Measurements from ENCODE around the gene MRPL41. TPM values are rescaled to one million over a fixed set of nuclear protein-coding genes. Genes with fewer than 3 reads are reported as not detected.

The MRPL41 gene
- total and polyA plus RNA-seq, 2 experiments from 2014 or later = 32.8 to 146 TPM

DNA sequence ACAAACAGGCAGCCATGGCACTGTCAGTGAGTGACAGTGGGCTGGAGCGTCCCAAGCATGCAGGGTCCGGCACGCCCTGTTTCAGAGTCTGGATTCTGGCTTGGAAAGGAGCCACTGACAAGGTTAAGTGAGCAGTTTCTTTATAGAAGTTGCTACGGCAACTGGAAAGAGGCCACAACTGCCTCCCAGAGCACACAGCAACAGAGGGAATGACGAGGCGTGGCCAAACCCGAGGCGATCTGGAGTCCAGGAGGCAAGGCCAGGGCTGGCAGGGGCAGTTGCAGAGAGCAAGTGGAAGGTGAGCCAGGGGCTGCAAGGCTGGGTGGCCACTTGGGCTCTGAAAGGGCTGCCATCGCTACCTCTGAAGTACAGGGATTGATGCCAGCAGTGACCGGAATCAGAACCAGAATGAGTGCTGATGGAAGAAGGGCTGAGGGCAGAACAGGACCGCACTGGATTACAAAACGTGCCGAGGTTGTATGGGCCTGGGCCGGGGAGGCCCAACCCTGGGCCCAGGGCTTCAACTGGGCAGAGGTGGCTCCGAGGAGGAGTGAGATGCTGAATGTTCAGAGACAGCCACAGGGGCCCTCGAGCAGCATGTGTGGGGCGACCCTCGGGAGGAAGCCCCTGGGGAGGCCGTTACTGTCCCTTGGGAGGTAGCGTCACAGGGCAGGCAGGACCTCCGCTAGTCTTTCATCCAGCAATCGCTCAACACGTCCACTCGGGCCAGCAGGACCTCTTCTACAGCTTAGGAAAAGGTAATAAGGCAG is 4.6 kb downstream of the MRPL41 start:
- TF ChIP-seq, protein P1, sequence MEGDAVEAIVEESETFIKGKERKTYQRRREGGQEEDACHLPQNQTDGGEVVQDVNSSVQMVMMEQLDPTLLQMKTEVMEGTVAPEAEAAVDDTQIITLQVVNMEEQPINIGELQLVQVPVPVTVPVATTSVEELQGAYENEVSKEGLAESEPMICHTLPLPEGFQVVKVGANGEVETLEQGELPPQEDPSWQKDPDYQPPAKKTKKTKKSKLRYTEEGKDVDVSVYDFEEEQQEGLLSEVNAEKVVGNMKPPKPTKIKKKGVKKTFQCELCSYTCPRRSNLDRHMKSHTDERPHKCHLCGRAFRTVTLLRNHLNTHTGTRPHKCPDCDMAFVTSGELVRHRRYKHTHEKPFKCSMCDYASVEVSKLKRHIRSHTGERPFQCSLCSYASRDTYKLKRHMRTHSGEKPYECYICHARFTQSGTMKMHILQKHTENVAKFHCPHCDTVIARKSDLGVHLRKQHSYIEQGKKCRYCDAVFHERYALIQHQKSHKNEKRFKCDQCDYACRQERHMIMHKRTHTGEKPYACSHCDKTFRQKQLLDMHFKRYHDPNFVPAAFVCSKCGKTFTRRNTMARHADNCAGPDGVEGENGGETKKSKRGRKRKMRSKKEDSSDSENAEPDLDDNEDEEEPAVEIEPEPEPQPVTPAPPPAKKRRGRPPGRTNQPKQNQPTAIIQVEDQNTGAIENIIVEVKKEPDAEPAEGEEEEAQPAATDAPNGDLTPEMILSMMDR (conservative IDR thresholded peaks at IDR 0.05; ENCODE audit: low read depth in 2 of 2) = no peak
- TF ChIP-seq ZNF331 (CRISPR knock-in tag; IDR thresholded peaks at IDR 0.05; ENCODE audit: low read depth) = no peak
- TF ChIP-seq, protein P2, sequence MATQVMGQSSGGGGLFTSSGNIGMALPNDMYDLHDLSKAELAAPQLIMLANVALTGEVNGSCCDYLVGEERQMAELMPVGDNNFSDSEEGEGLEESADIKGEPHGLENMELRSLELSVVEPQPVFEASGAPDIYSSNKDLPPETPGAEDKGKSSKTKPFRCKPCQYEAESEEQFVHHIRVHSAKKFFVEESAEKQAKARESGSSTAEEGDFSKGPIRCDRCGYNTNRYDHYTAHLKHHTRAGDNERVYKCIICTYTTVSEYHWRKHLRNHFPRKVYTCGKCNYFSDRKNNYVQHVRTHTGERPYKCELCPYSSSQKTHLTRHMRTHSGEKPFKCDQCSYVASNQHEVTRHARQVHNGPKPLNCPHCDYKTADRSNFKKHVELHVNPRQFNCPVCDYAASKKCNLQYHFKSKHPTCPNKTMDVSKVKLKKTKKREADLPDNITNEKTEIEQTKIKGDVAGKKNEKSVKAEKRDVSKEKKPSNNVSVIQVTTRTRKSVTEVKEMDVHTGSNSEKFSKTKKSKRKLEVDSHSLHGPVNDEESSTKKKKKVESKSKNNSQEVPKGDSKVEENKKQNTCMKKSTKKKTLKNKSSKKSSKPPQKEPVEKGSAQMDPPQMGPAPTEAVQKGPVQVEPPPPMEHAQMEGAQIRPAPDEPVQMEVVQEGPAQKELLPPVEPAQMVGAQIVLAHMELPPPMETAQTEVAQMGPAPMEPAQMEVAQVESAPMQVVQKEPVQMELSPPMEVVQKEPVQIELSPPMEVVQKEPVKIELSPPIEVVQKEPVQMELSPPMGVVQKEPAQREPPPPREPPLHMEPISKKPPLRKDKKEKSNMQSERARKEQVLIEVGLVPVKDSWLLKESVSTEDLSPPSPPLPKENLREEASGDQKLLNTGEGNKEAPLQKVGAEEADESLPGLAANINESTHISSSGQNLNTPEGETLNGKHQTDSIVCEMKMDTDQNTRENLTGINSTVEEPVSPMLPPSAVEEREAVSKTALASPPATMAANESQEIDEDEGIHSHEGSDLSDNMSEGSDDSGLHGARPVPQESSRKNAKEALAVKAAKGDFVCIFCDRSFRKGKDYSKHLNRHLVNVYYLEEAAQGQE (IDR thresholded peaks at IDR 0.05; ENCODE audit: unreplicated experiment) = no peak
- TF ChIP-seq STAT1 (IDR thresholded peaks at IDR 0.05; ENCODE audit: unreplicated experiment) = no peak
- no peak for TF ChIP-seq EZH2 (IDR thresholded peaks at IDR 0.05; ENCODE audit: low read depth, unreplicated experiment)
- TF ChIP-seq ZNF114 (CRISPR knock-in tag; IDR thresholded peaks at IDR 0.05) = no peak
- no peak for TF ChIP-seq EZH2phosphoT487 (IDR thresholded peaks at IDR 0.05; ENCODE audit: unreplicated experiment)
- no peak for TF ChIP-seq POLR2AphosphoS5 (IDR thresholded peaks at IDR 0.05; ENCODE audit: low read depth)
- TF ChIP-seq, protein P3, sequence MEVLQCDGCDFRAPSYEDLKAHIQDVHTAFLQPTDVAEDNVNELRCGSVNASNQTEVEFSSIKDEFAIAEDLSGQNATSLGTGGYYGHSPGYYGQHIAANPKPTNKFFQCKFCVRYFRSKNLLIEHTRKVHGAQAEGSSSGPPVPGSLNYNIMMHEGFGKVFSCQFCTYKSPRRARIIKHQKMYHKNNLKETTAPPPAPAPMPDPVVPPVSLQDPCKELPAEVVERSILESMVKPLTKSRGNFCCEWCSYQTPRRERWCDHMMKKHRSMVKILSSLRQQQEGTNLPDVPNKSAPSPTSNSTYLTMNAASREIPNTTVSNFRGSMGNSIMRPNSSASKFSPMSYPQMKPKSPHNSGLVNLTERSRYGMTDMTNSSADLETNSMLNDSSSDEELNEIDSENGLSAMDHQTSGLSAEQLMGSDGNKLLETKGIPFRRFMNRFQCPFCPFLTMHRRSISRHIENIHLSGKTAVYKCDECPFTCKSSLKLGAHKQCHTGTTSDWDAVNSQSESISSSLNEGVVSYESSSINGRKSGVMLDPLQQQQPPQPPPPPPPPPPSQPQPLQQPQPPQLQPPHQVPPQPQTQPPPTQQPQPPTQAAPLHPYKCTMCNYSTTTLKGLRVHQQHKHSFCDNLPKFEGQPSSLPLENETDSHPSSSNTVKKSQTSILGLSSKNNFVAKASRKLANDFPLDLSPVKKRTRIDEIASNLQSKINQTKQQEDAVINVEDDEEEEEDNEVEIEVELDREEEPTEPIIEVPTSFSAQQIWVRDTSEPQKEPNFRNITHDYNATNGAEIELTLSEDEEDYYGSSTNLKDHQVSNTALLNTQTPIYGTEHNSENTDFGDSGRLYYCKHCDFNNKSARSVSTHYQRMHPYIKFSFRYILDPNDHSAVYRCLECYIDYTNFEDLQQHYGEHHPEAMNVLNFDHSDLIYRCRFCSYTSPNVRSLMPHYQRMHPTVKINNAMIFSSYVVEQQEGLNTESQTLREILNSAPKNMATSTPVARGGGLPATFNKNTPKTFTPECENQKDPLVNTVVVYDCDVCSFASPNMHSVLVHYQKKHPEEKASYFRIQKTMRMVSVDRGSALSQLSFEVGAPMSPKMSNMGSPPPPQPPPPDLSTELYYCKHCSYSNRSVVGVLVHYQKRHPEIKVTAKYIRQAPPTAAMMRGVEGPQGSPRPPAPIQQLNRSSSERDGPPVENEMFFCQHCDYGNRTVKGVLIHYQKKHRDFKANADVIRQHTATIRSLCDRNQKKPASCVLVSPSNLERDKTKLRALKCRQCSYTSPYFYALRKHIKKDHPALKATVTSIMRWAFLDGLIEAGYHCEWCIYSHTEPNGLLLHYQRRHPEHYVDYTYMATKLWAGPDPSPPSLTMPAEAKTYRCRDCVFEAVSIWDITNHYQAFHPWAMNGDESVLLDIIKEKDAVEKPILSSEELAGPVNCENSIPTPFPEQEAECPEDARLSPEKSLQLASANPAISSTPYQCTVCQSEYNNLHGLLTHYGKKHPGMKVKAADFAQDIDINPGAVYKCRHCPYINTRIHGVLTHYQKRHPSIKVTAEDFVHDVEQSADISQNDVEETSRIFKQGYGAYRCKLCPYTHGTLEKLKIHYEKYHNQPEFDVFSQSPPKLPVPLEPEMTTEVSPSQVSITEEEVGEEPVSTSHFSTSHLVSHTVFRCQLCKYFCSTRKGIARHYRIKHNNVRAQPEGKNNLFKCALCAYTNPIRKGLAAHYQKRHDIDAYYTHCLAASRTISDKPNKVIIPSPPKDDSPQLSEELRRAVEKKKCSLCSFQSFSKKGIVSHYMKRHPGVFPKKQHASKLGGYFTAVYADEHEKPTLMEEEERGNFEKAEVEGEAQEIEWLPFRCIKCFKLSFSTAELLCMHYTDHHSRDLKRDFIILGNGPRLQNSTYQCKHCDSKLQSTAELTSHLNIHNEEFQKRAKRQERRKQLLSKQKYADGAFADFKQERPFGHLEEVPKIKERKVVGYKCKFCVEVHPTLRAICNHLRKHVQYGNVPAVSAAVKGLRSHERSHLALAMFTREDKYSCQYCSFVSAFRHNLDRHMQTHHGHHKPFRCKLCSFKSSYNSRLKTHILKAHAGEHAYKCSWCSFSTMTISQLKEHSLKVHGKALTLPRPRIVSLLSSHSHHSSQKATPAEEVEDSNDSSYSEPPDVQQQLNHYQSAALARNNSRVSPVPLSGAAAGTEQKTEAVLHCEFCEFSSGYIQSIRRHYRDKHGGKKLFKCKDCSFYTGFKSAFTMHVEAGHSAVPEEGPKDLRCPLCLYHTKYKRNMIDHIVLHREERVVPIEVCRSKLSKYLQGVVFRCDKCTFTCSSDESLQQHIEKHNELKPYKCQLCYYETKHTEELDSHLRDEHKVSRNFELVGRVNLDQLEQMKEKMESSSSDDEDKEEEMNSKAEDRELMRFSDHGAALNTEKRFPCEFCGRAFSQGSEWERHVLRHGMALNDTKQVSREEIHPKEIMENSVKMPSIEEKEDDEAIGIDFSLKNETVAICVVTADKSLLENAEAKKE (CRISPR knock-in tag; IDR thresholded peaks at IDR 0.05) = no peak
- TF ChIP-seq CREB1 (CRISPR knock-in tag; IDR thresholded peaks at IDR 0.05; ENCODE audit: low read depth) = no peak
- TF ChIP-seq NANOG (IDR thresholded peaks at IDR 0.05; ENCODE audit: borderline replicate concordance) = no peak
- TF ChIP-seq JUNB (IDR thresholded peaks at IDR 0.05; ENCODE audit: unreplicated experiment) = no peak
- TF ChIP-seq, protein P4, sequence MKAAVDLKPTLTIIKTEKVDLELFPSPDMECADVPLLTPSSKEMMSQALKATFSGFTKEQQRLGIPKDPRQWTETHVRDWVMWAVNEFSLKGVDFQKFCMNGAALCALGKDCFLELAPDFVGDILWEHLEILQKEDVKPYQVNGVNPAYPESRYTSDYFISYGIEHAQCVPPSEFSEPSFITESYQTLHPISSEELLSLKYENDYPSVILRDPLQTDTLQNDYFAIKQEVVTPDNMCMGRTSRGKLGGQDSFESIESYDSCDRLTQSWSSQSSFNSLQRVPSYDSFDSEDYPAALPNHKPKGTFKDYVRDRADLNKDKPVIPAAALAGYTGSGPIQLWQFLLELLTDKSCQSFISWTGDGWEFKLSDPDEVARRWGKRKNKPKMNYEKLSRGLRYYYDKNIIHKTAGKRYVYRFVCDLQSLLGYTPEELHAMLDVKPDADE (IDR thresholded peaks at IDR 0.05) = no peak
- H3K79me2 ChIP-seq (replicated peaks; ENCODE audit: insufficient read depth) = no peaks in the 10 kb centered on the region
- peaks cover 7% of the 10 kb centered on the region; the same call in 1 of the 2 replicates for H4K20me1 ChIP-seq (replicated peaks; ENCODE audit: insufficient read depth)
- no peak overlapping the region for H3K27ac Mint-ChIP-seq
- H3K4me3 Mint-ChIP-seq = no peak overlapping the region
- no peaks in the 10 kb centered on the region for H3K9me3 Mint-ChIP-seq
- peaks cover 15% of the 10 kb centered on the region for H3K36me3 ChIP-seq (ENCODE audit: insufficient read depth)
- H3K4me2 ChIP-seq = no peak overlapping the region
- peaks cover 32% of the 10 kb centered on the region for H3F3A ChIP-seq (replicated peaks; ENCODE audit: low read depth)
- H2AFZ ChIP-seq = no peak overlapping the region
- H3K4me3 ChIP-seq = no peak overlapping the region
- peaks cover 3% of the 10 kb centered on the region for H3K4me1 Mint-ChIP-seq
- H3K27ac ChIP-seq (ENCODE audit: low read depth) = no peak overlapping the region
- H3K27me3 Mint-ChIP-seq (ENCODE audit: insufficient read depth, low read depth, poor library complexity) = peaks cover 7% of the 10 kb centered on the region
- no peaks in the 10 kb centered on the region for H3K27me3 ChIP-seq (ENCODE audit: insufficient read depth)
- ATAC-seq (no peak), DNase-seq (ENCODE audit: low spot score) (no peak)
- 0 out of 2 replicates have a peak, but pooled peaks cover 3% of the 10 kb centered on the region for H3K4me1 ChIP-seq (ENCODE audit: insufficient read depth)
- H3K9me2 ChIP-seq (ENCODE audit: insufficient read depth) = no peaks in the 10 kb centered on the region
- H3K36me3 Mint-ChIP-seq (ENCODE audit: low read depth) = peaks cover 69% of the 10 kb centered on the region
